ENCODE results near the gene RPL38. TPM values are rescaled to one million over a fixed set of nuclear protein-coding genes. Genes with fewer than 3 reads are reported as not detected.

RPL38 gene
- total RNA-seq, 1 donor from 2014 or later = 1,028 TPM

GRCh38 chr17:74202938-74203337 lies 540 bp upstream of the RPL38 start:
- peaks cover 19% of the 10 kb centered on the region for H3K27me3 Mint-ChIP-seq
- peaks cover 18% of the 10 kb centered on the region for H3K36me3 Mint-ChIP-seq
- no peak for TF ChIP-seq CTCF (conservative IDR thresholded peaks at IDR 0.05)
- peak overlapping the region; percentile 99 for H3K27ac Mint-ChIP-seq
- peaks cover 29% of the 10 kb centered on the region for H3K4me1 Mint-ChIP-seq (ENCODE audit: unreplicated experiment)
- H3K9me3 Mint-ChIP-seq = no peaks in the 10 kb centered on the region
- H3K4me3 Mint-ChIP-seq = peak overlapping the region; percentile 100
- no peak for DNase-seq (ENCODE audit: extremely low spot score, unreplicated experiment)

GRCh38 chr17:74204474-74204873 lies 996 bp downstream of the RPL38 start:
- H3K4me3 Mint-ChIP-seq = peak overlapping the region; percentile 100
- H3K27ac Mint-ChIP-seq = peak overlapping the region; percentile 99
- no peak for TF ChIP-seq CTCF (conservative IDR thresholded peaks at IDR 0.05)
- no peak for DNase-seq (ENCODE audit: extremely low spot score, unreplicated experiment)
- H3K9me3 Mint-ChIP-seq = no peaks in the 10 kb centered on the region
- H3K27me3 Mint-ChIP-seq = peaks cover 15% of the 10 kb centered on the region
- peaks cover 24% of the 10 kb centered on the region for H3K36me3 Mint-ChIP-seq
- H3K4me1 Mint-ChIP-seq (ENCODE audit: unreplicated experiment) = peaks cover 41% of the 10 kb centered on the region

- peaks cover 10% of the 10 kb centered on the region for H3K27me3 Mint-ChIP-seq
- H3K36me3 Mint-ChIP-seq = peaks cover 26% of the 10 kb centered on the region
- H3K4me1 Mint-ChIP-seq (ENCODE audit: unreplicated experiment) = peaks cover 40% of the 10 kb centered on the region
- TF ChIP-seq CTCF (conservative IDR thresholded peaks at IDR 0.05) = no peak
- DNase-seq (ENCODE audit: extremely low spot score, unreplicated experiment) = no peak
- H3K27ac Mint-ChIP-seq = peak overlapping the region; percentile 79
- no peaks in the 10 kb centered on the region for H3K9me3 Mint-ChIP-seq
- peak overlapping the region; percentile 77 for H3K4me3 Mint-ChIP-seq
These were observed 1.8 kb downstream of the RPL38 start for GRCh38 chr17:74205274-74205673.

GRCh38 chr17:74206332-74206818 lies 2.9 kb downstream of the RPL38 start:
- peak overlapping the region; percentile 78 for H3K4me3 Mint-ChIP-seq
- H3K27me3 Mint-ChIP-seq = peaks cover 10% of the 10 kb centered on the region
- H3K27ac Mint-ChIP-seq = peak overlapping the region; percentile 79
- H3K36me3 Mint-ChIP-seq = peaks cover 30% of the 10 kb centered on the region
- no peak for DNase-seq (ENCODE audit: extremely low spot score, unreplicated experiment)
- H3K9me3 Mint-ChIP-seq = no peaks in the 10 kb centered on the region
- H3K4me1 Mint-ChIP-seq (ENCODE audit: unreplicated experiment) = peaks cover 46% of the 10 kb centered on the region
- TF ChIP-seq CTCF (conservative IDR thresholded peaks at IDR 0.05) = no peak

- peak; percentile 99 for TF ChIP-seq CTCF (conservative IDR thresholded peaks at IDR 0.05)
- DNase-seq (ENCODE audit: extremely low spot score, unreplicated experiment) = no peak
- H3K36me3 Mint-ChIP-seq = peaks cover 20% of the 10 kb centered on the region
- H3K4me3 Mint-ChIP-seq = peak overlapping the region; percentile 71
- peak overlapping the region; percentile 84 for H3K27ac Mint-ChIP-seq
- H3K27me3 Mint-ChIP-seq = peaks cover 23% of the 10 kb centered on the region
- no peaks in the 10 kb centered on the region for H3K9me3 Mint-ChIP-seq
- H3K4me1 Mint-ChIP-seq (ENCODE audit: unreplicated experiment) = peaks cover 44% of the 10 kb centered on the region
These were observed 7.0 kb downstream of the RPL38 start for GRCh38 chr17:74210191-74211140.
